GM10847 (cell line): ENCODE results near the gene CHMP2A.

Experiments
- POLR2A ChIP-seq: IDR thresholded peaks from 2 replicates; pipeline ENCODE4 v1.6.1; 2011; ENCODE audit not compliant: insufficient read length; ENCODE audit errors: extremely low read depth

CHMP2A gene

GRCh38 chr19:58554494-58555368 is at the start of gene CHMP2A:
Gene CHMP2A, minus strand, starts transcription at chr19:58555105. Its CDS starts 893 bp downstream, at chr19:58554212.
- TF ChIP-seq POLR2A = peak; percentile 85

GRCh38 chr19:58586133-58586765 is 31.3 kb upstream of the CHMP2A start:
- TF ChIP-seq POLR2A = no peak

- no peak for TF ChIP-seq POLR2A
These were observed 30.7 kb upstream of the CHMP2A start for GRCh38 chr19:58585442-58586132.

- no peak for TF ChIP-seq POLR2A
These were observed 29.9 kb upstream of the CHMP2A start for GRCh38 chr19:58584498-58585441.

- no peak for TF ChIP-seq POLR2A
These were observed 28.1 kb upstream of the CHMP2A start for GRCh38 chr19:58582985-58583384.

- no peak for TF ChIP-seq POLR2A
These were observed 26.6 kb upstream of the CHMP2A start for GRCh38 chr19:58581227-58582141.

- no peak for TF ChIP-seq POLR2A
These were observed 24.7 kb upstream of the CHMP2A start for GRCh38 chr19:58579473-58580142.

- no peak for TF ChIP-seq POLR2A
These were observed 23.4 kb upstream of the CHMP2A start for GRCh38 chr19:58578012-58578925.

- TF ChIP-seq POLR2A = peak; percentile 66
These were observed 20.5 kb upstream of the CHMP2A start for GRCh38 chr19:58575183-58576041.

- no peak for TF ChIP-seq POLR2A
These were observed 18.8 kb upstream of the CHMP2A start for GRCh38 chr19:58573658-58574164.
